Neural crest cell (in vitro differentiated cells): ENCODE results near the gene ZNF618. TPM values are rescaled to one million over a fixed set of nuclear protein-coding genes. Genes with fewer than 3 reads are reported as not detected.
A peak's percentile ranks its signal among the peaks of the same experiment; 100 is the strongest.
"Not testable (repeated sequence)": the region's sequence is repeated elsewhere in the genome, so short reads cannot be mapped to it uniquely, and the experiment has no call there.

Source experiments
- DNase-seq: peaks from one replicate; pipeline ENCODE4 v3.0.0; 2021; ENCODE audit warnings: low read depth, mixed read lengths, low spot score
- H3K27ac Mint-ChIP-seq: one replicate; pipeline ENCODE4 v1.8.0; 2021; ENCODE audit warnings: mild to moderate bottlenecking, mixed read lengths; ENCODE audit not compliant: unreplicated experiment
- H3K27me3 Mint-ChIP-seq: 2 replicates; pipeline ENCODE4 v1.8.0; 2021; ENCODE audit warnings: low read depth, mild to moderate bottlenecking, mixed read lengths
- H3K36me3 Mint-ChIP-seq: 2 replicates; pipeline ENCODE4 v1.8.0; 2021; ENCODE audit warnings: low read depth, mild to moderate bottlenecking, mixed read lengths
- H3K4me1 Mint-ChIP-seq: 2 replicates; pipeline ENCODE4 v1.8.0; 2021; ENCODE audit warnings: mixed read lengths
- H3K4me3 Mint-ChIP-seq: one replicate; pipeline ENCODE4 v1.8.0; 2021; ENCODE audit warnings: mild to moderate bottlenecking, mixed read lengths
- H3K9me3 Mint-ChIP-seq: 2 replicates; pipeline ENCODE4 v1.8.0; 2021; ENCODE audit warnings: mixed read lengths
- total RNA-seq: library from RNA; stranded (reverse); gene quantifications from 2 replicates; pipeline ENCODE4 v1.2.1, GENCODE V29; 2021
- TF ChIP-seq, protein P1 (sequence below): fragments of 200-600 bp; sonication (generic); conservative IDR thresholded peaks from 2 replicates; pipeline ENCODE4 v1.5.0; 2021; ENCODE audit warnings: antibody characterized with exemption, mild to moderate bottlenecking

The ZNF618 gene
- total RNA-seq, 1 donor from 2014 or later: 60.8 TPM

DNA sequence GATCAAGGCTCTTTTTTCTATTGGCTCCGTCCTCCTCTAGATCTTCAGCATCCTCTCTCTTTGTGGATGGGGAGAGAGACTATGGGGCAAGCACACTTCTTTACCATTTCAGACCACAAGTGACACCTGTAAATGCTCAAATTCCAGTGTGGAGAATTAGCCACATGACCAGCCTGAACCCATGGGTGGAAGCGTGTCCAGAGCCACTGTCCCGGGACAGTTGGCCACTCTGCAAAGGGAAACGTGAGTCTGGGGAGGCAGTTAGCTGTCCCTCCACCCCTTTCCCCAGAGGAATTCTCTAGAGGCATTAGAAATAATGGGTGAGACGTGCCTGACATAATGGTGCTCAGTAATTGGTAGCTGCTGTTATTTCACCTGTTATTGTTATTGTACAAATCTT lies 161.1 kb downstream of the ZNF618 start:
- no peak overlapping the region for H3K27ac Mint-ChIP-seq
- no peaks in the 10 kb centered on the region for H3K27me3 Mint-ChIP-seq
- peaks cover 27% of the 10 kb centered on the region for H3K36me3 Mint-ChIP-seq
- no peak for DNase-seq
- no peaks in the 10 kb centered on the region for H3K9me3 Mint-ChIP-seq
- H3K4me1 Mint-ChIP-seq: peaks cover 21% of the 10 kb centered on the region
- no peak overlapping the region for H3K4me3 Mint-ChIP-seq
- TF ChIP-seq, protein P1, sequence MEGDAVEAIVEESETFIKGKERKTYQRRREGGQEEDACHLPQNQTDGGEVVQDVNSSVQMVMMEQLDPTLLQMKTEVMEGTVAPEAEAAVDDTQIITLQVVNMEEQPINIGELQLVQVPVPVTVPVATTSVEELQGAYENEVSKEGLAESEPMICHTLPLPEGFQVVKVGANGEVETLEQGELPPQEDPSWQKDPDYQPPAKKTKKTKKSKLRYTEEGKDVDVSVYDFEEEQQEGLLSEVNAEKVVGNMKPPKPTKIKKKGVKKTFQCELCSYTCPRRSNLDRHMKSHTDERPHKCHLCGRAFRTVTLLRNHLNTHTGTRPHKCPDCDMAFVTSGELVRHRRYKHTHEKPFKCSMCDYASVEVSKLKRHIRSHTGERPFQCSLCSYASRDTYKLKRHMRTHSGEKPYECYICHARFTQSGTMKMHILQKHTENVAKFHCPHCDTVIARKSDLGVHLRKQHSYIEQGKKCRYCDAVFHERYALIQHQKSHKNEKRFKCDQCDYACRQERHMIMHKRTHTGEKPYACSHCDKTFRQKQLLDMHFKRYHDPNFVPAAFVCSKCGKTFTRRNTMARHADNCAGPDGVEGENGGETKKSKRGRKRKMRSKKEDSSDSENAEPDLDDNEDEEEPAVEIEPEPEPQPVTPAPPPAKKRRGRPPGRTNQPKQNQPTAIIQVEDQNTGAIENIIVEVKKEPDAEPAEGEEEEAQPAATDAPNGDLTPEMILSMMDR: no peak

GRCh38 chr9:114037961-114038723 lies 162.0 kb downstream of the ZNF618 start:
- TF ChIP-seq, protein P1: no peak
- H3K9me3 Mint-ChIP-seq: no peaks in the 10 kb centered on the region
- no peak overlapping the region for H3K4me3 Mint-ChIP-seq
- H3K27me3 Mint-ChIP-seq: no peaks in the 10 kb centered on the region
- peak overlapping the region; percentile 89 for H3K27ac Mint-ChIP-seq
- H3K4me1 Mint-ChIP-seq: peaks cover 13% of the 10 kb centered on the region
- no peak for DNase-seq
- peaks cover 31% of the 10 kb centered on the region for H3K36me3 Mint-ChIP-seq

GRCh38 chr9:114038724-114039313 lies 162.7 kb downstream of the ZNF618 start:
- Mint-ChIP-seq H3K9me3 (no peaks in the 10 kb centered on the region), H3K4me1 (peaks cover 11% of the 10 kb centered on the region), H3K4me3 (no peak overlapping the region), H3K27me3 (no peaks in the 10 kb centered on the region), H3K36me3 (peaks cover 38% of the 10 kb centered on the region), H3K27ac (no peak overlapping the region)
- no peak for DNase-seq
- TF ChIP-seq, protein P1: no peak

GRCh38 chr9:114039484-114039883 lies 163.4 kb downstream of the ZNF618 start:
- H3K4me3 Mint-ChIP-seq: no peak overlapping the region
- TF ChIP-seq, protein P1: no peak
- peaks cover 11% of the 10 kb centered on the region for H3K4me1 Mint-ChIP-seq
- no peak overlapping the region for H3K27ac Mint-ChIP-seq
- no peak for DNase-seq
- no peaks in the 10 kb centered on the region for H3K27me3 Mint-ChIP-seq
- peaks cover 43% of the 10 kb centered on the region for H3K36me3 Mint-ChIP-seq
- H3K9me3 Mint-ChIP-seq: no peaks in the 10 kb centered on the region

DNA sequence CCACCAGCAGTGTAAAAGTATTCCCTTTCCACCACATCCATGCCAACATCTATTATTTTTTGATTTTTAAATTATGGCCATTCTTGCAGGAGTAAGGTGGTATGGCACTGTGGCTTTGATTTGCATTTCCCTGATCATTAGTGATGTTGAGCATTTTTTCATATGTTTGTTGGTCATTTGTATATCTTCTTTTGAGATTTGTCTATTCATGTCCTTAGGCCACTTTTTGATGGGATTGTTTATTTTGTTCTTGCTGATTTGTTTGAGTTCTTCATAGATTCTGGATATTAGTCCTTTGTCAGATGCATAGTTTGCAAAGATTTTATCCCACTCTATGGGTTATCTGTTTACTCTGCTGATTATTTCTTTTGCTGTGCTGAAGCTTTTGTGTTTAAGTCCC lies 167.6 kb downstream of the ZNF618 start:
- H3K27ac Mint-ChIP-seq, H3K4me1 Mint-ChIP-seq, DNase-seq, H3K27me3 Mint-ChIP-seq, H3K4me3 Mint-ChIP-seq, H3K9me3 Mint-ChIP-seq: not testable (repeated sequence)
- peaks cover 46% of the 10 kb centered on the region for H3K36me3 Mint-ChIP-seq

GRCh38 chr9:114046237-114046755 lies 170.2 kb downstream of the ZNF618 start:
- no peaks in the 10 kb centered on the region for H3K9me3 Mint-ChIP-seq
- H3K4me1 Mint-ChIP-seq: no peaks in the 10 kb centered on the region
- no peak for DNase-seq
- TF ChIP-seq, protein P1: no peak
- H3K4me3 Mint-ChIP-seq: no peak overlapping the region
- H3K27me3 Mint-ChIP-seq: no peaks in the 10 kb centered on the region
- peak overlapping the region; percentile 51 for H3K27ac Mint-ChIP-seq
- peaks cover 52% of the 10 kb centered on the region for H3K36me3 Mint-ChIP-seq
